PC-3 (cell line): Measurements from ENCODE around the gene OSBPL6.

Experiments used
- EZH2 ChIP-seq: fragments of 300-600 bp; sonication (generic); IDR thresholded peaks from one replicate; pipeline ENCODE4 v1.6.1; 2017; ENCODE audit warnings: antibody characterized with exemption, mild to moderate bottlenecking, low read length; ENCODE audit not compliant: unreplicated experiment
- TF ChIP-seq, protein P1 (sequence below): fragments of 300-600 bp; sonication (generic); conservative IDR thresholded peaks from 2 replicates; pipeline ENCODE4 v1.5.1; 2017; ENCODE audit warnings: antibody characterized with exemption, low read depth, mild to moderate bottlenecking, low read length

DNA sequence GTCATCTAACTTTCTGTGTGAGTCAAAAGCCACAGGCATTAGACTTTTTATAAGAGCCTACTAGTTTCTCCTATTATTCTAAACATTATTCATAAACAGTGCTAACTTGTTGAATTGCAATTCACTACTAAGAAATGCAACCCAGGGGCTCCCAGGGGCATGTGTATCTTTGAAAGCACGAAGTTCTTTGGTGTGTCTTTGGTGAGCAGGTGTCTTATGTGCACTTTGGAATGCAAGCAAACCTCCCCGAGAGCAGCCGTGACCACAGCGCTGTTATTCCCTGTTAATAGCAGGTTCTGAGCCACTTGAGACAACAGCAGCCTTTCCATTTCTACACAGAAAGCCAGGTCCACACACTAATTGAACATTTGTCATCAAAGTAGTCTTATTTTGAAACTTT, 133.2 kb downstream of the OSBPL6 start:
- TF ChIP-seq, protein P1, sequence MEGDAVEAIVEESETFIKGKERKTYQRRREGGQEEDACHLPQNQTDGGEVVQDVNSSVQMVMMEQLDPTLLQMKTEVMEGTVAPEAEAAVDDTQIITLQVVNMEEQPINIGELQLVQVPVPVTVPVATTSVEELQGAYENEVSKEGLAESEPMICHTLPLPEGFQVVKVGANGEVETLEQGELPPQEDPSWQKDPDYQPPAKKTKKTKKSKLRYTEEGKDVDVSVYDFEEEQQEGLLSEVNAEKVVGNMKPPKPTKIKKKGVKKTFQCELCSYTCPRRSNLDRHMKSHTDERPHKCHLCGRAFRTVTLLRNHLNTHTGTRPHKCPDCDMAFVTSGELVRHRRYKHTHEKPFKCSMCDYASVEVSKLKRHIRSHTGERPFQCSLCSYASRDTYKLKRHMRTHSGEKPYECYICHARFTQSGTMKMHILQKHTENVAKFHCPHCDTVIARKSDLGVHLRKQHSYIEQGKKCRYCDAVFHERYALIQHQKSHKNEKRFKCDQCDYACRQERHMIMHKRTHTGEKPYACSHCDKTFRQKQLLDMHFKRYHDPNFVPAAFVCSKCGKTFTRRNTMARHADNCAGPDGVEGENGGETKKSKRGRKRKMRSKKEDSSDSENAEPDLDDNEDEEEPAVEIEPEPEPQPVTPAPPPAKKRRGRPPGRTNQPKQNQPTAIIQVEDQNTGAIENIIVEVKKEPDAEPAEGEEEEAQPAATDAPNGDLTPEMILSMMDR: no peak
- no peak for TF ChIP-seq EZH2
